Measurements from ENCODE around the gene CDRT4. TPM values are rescaled to one million over a fixed set of nuclear protein-coding genes. Genes with fewer than 3 reads are reported as not detected.

The CDRT4 gene
- polyA plus RNA-seq, 1 experiment: 4.1 TPM

DNA sequence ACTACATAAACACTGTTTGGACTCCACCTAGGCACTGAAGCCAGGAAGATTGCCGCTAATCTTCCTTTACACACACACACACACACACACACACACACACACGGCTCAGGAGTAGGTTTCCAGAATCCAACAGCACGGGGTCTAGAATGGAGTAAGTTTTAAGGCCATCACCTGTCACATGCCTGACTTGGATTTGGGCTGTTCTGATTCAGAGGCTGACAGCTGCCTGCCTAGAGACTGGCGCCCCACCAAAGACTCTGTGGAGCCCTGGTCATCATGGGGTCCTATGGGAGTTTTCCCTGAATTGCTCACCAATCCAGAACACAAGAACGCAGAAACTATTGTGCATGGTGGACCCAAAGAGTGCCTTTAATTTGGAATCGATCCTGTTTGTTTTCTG lies 10.9 kb downstream of the CDRT4 start:
- ChIA-PET POLR2A (interaction anchor here (1.4 to 1.6 kb wide), 7 partner anchors 20 to 196 kb away, joined by 4 to 13 read pairs (median 9); no protein-coding TSS in a partner anchor), CTCF (interaction anchor here (0.6 to 3.9 kb wide), 13 partner anchors 14 to 1056 kb away, joined by 3 to 23 read pairs (median 4); partner anchors contain the start of gene PMP22)
- no peak overlapping the region for H3K4me3 ChIP-seq (ENCODE audit: low read depth, low read length)
- no peak for DNase-seq (ENCODE audit: low read depth, low spot score)
- H3K27ac ChIP-seq (ENCODE audit: low read depth, low read length): peak overlapping the region; percentile 80
- H3K9me3 ChIP-seq (ENCODE audit: control insufficient read depth, insufficient read depth, low read length): peaks cover 3% of the 10 kb centered on the region; the same call in 1 of the 2 replicates
- TF ChIP-seq CTCF (IDR thresholded peaks at IDR 0.05; ENCODE audit: low read depth, low read length): no peak
- no peaks in the 10 kb centered on the region for H3K27me3 ChIP-seq (ENCODE audit: control insufficient read depth, insufficient read depth, low read length)

GRCh38 chr17:15454346-15454745 lies 13.1 kb downstream of the CDRT4 start:
- ChIA-PET CTCF (interaction anchor here (2.9 to 3.9 kb wide), 2 partner anchors 49 to 196 kb away, joined by 11 to 23 read pairs; no protein-coding TSS in a partner anchor), POLR2A (interaction anchor here (1.1 kb wide), 1 partner anchor 192 kb away, joined by 3 read pairs; no protein-coding TSS in a partner anchor)
- H3K4me3 ChIP-seq (ENCODE audit: low read depth, low read length): no peak overlapping the region
- no peaks in the 10 kb centered on the region for H3K27me3 ChIP-seq (ENCODE audit: control insufficient read depth, insufficient read depth, low read length)
- no peak for TF ChIP-seq CTCF (IDR thresholded peaks at IDR 0.05; ENCODE audit: low read depth, low read length)
- H3K9me3 ChIP-seq (ENCODE audit: control insufficient read depth, insufficient read depth, low read length): peaks cover 3% of the 10 kb centered on the region; the same call in 1 of the 2 replicates
- no peak overlapping the region for H3K27ac ChIP-seq (ENCODE audit: low read depth, low read length)
- DNase-seq (ENCODE audit: low read depth, low spot score): no peak

- no peaks in the 10 kb centered on the region for H3K27me3 ChIP-seq (ENCODE audit: control insufficient read depth, insufficient read depth, low read length)
- ChIA-PET POLR2A (no interaction called here), CTCF (interaction anchor here (2.9 kb wide), 1 partner anchor 49 kb away, joined by 11 read pairs; no protein-coding TSS in a partner anchor)
- no peak overlapping the region for H3K4me3 ChIP-seq (ENCODE audit: low read depth, low read length)
- H3K9me3 ChIP-seq (ENCODE audit: control insufficient read depth, insufficient read depth, low read length): peaks cover 3% of the 10 kb centered on the region; the same call in 1 of the 2 replicates
- TF ChIP-seq CTCF (IDR thresholded peaks at IDR 0.05; ENCODE audit: low read depth, low read length): no peak
- DNase-seq (ENCODE audit: low read depth, low spot score): no peak
- no peak overlapping the region for H3K27ac ChIP-seq (ENCODE audit: low read depth, low read length)
Measured at GRCh38 chr17:15453782-15454181, 13.6 kb downstream of the CDRT4 start.

DNA sequence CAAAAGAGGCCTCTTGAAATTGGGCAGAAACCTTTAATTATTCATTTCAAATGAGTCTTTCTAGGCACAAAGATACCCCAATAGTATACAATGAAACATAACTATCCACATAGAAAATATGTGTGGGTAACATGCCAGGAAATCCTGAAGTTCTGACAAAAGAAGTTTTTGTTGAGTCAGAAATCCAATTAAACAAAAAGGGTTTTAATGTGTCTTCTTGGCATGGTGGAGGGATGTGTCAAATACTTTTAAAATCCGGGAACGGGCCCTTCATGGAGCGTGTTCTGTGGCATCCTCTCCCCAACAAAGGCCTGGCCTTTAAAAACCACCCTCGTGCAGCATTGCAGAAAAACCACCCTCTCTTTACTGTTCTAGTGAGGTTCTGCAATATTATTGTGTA lies 14.2 kb downstream of the CDRT4 start:
- no peak overlapping the region for H3K4me3 ChIP-seq (ENCODE audit: low read depth, low read length)
- H3K27me3 ChIP-seq (ENCODE audit: control insufficient read depth, insufficient read depth, low read length): no peaks in the 10 kb centered on the region
- H3K27ac ChIP-seq (ENCODE audit: low read depth, low read length): no peak overlapping the region
- H3K9me3 ChIP-seq (ENCODE audit: control insufficient read depth, insufficient read depth, low read length): peaks cover 3% of the 10 kb centered on the region; the same call in 1 of the 2 replicates
- POLR2A ChIA-PET: no interaction called here
- no peak for DNase-seq (ENCODE audit: low read depth, low spot score)
- CTCF ChIA-PET: no interaction called here
- TF ChIP-seq CTCF (IDR thresholded peaks at IDR 0.05; ENCODE audit: low read depth, low read length): no peak

DNA sequence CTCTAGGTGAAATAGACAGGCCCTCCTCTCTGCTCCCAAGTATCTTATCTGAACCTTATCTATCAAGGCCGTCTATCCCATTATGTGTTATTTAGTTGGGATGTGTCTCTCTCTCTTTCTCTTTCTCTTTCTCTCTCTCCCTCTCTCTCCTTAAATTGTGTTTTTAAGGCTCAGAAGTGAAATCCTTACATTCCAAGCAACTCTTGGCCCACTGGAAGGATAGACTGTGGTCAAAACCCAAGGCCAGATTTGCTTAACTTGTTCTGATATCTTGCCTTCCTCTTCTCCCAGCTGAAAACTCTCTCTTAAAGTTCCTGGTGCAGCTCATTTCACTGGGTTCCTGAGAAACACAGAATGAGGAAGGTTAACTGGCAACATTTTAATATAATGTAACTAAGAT lies 14.7 kb downstream of the CDRT4 start:
- H3K27ac ChIP-seq (ENCODE audit: low read depth, low read length): no peak overlapping the region
- POLR2A ChIA-PET: no interaction called here
- no peak for DNase-seq (ENCODE audit: low read depth, low spot score)

More for the DNA sequence above, 14.7 kb downstream of the CDRT4 start:
- H3K27me3 ChIP-seq (ENCODE audit: control insufficient read depth, insufficient read depth, low read length): no peaks in the 10 kb centered on the region
- no peak for TF ChIP-seq CTCF (IDR thresholded peaks at IDR 0.05; ENCODE audit: low read depth, low read length)
- CTCF ChIA-PET: no interaction called here
- peaks cover 3% of the 10 kb centered on the region; the same call in 1 of the 2 replicates for H3K9me3 ChIP-seq (ENCODE audit: control insufficient read depth, insufficient read depth, low read length)
- no peak overlapping the region for H3K4me3 ChIP-seq (ENCODE audit: low read depth, low read length)
